Measurements from ENCODE around the gene FBN2. TPM values are rescaled to one million over a fixed set of nuclear protein-coding genes. Genes with fewer than 3 reads are reported as not detected.

FBN2 gene
- total RNA-seq, 2 donors from 2014 or later = 1.8 to 1.9 TPM

- Histone ChIP-seq H3K36me3 (no peaks in the 10 kb centered on the region), H3K27ac (no peak overlapping the region), H3K9me3 (no peaks in the 10 kb centered on the region), H3K4me3 (no peak overlapping the region), H3K9ac (ENCODE audit: low read depth in 2 of 2, low read length in 2 of 2) (no peak overlapping the region), H3K27me3 (no peaks in the 10 kb centered on the region), H3K4me1 (no peaks in the 10 kb centered on the region)
- intact Hi-C loops (cut with DNase I) = no loop called here
- no peak for DNase-seq
- TF ChIP-seq CTCF (IDR thresholded peaks at IDR 0.05) = no peak
Measured at GRCh38 chr5:128572930-128573319, 34.9 kb upstream of the FBN2 start.

- Histone ChIP-seq H3K4me3 (no peak overlapping the region), H3K4me1 (no peaks in the 10 kb centered on the region), H3K27ac (no peak overlapping the region), H3K27me3 (no peaks in the 10 kb centered on the region), H3K9me3 (no peaks in the 10 kb centered on the region), H3K9ac (ENCODE audit: low read depth in 2 of 2, low read length in 2 of 2) (no peak overlapping the region), H3K36me3 (no peaks in the 10 kb centered on the region)
- intact Hi-C loops (cut with DNase I) = no loop called here
- no peak for TF ChIP-seq CTCF (IDR thresholded peaks at IDR 0.05)
- no peak for DNase-seq
Measured at GRCh38 chr5:128572051-128572929, 34.2 kb upstream of the FBN2 start.

- H3K4me3 ChIP-seq = no peak overlapping the region
Measured at GRCh38 chr5:128566178-128566577, 28.1 kb upstream of the FBN2 start.

GRCh38 chr5:128559300-128560297 lies 21.6 kb upstream of the FBN2 start:
- DNase-seq = no peak
- no peak for TF ChIP-seq CTCF (IDR thresholded peaks at IDR 0.05)
- Histone ChIP-seq H3K27me3 (no peaks in the 10 kb centered on the region), H3K4me1 (no peaks in the 10 kb centered on the region), H3K9me3 (no peaks in the 10 kb centered on the region), H3K27ac (no peak overlapping the region), H3K4me3 (no peak overlapping the region), H3K36me3 (no peaks in the 10 kb centered on the region), H3K9ac (ENCODE audit: low read depth in 2 of 2, low read length in 2 of 2) (no peak overlapping the region)
- intact Hi-C loops (cut with DNase I) = no loop called here

More at GRCh38 chr5:128566178-128566577, 28.1 kb upstream of the FBN2 start:
- Histone ChIP-seq H3K4me1 (no peaks in the 10 kb centered on the region), H3K36me3 (no peaks in the 10 kb centered on the region), H3K27ac (no peak overlapping the region), H3K9me3 (no peaks in the 10 kb centered on the region), H3K27me3 (no peaks in the 10 kb centered on the region), H3K9ac (ENCODE audit: low read depth in 2 of 2, low read length in 2 of 2) (no peak overlapping the region)
- no peak for TF ChIP-seq CTCF (IDR thresholded peaks at IDR 0.05)
- intact Hi-C loops (cut with DNase I) = no loop called here
- no peak for DNase-seq

GRCh38 chr5:128553747-128554146 lies 15.7 kb upstream of the FBN2 start:
- no peak overlapping the region for H3K27ac ChIP-seq
- no peaks in the 10 kb centered on the region for H3K36me3 ChIP-seq
- no peak for DNase-seq
- H3K9ac ChIP-seq (ENCODE audit: low read depth in 2 of 2, low read length in 2 of 2) = no peak overlapping the region
- H3K4me3 ChIP-seq = no peak overlapping the region
- no peaks in the 10 kb centered on the region for H3K27me3 ChIP-seq
- intact Hi-C loops (cut with DNase I) = no loop called here
- no peak for TF ChIP-seq CTCF (IDR thresholded peaks at IDR 0.05)
- no peaks in the 10 kb centered on the region for H3K4me1 ChIP-seq
- no peaks in the 10 kb centered on the region for H3K9me3 ChIP-seq

Measured in colonic mucosa (tissue), 4 donors.